H7 (cell line): ENCODE measurements around the gene PPIL6. TPM values are rescaled to one million over a fixed set of nuclear protein-coding genes. Genes with fewer than 3 reads are reported as not detected.

ENCODE experiments used
- total RNA-seq: library from RNA; depleted of rRNA; stranded (reverse); fragments of >200 nt; shearing (Covaris generic); gene quantifications from 2 replicates; pipeline ENCODE4 v1.2.3, GENCODE V29; 2014; rRNA removed

PPIL6 gene
- total RNA-seq, 1 experiment from 2014 or later, result 0.35 TPM

Other genes starting within 250 kb of the PPIL6 start
- 79.0 and 84.7 TPM in 2 replicates for gene CD164, start 58.2 kb downstream of the PPIL6 start, total RNA-seq
- 11.3 and 13.2 TPM in 2 replicates for gene SMPD2, start 96 bp upstream of the PPIL6 start, total RNA-seq
- gene MICAL1, start 15.1 kb upstream of the PPIL6 start, total RNA-seq, result 45.1 and 56.9 TPM in 2 replicates
- gene ZBTB24, start 42.6 kb upstream of the PPIL6 start, total RNA-seq, result 17.8 and 18.1 TPM in 2 replicates